ENCODE measurements around the gene EHD4. TPM values are rescaled to one million over a fixed set of nuclear protein-coding genes. Genes with fewer than 3 reads are reported as not detected.
A peak's percentile ranks its signal among the peaks of the same experiment; 100 is the strongest.

The EHD4 gene
- total RNA-seq, 4 donors from 2014 or later = 13.2 to 31.5 (median 22.0) TPM

GRCh38 chr15:41965441-41966413 is 6.6 kb downstream of the EHD4 start:
- Histone ChIP-seq H3K27ac (peak overlapping the region in 2 of 4 donors; percentile 39 to 67), H3K4me1 (peaks cover 0 to 63% (median 22%) of the 10 kb centered on the region in 4 donors)

GRCh38 chr15:41961595-41962202 is 10.7 kb downstream of the EHD4 start:
- Histone ChIP-seq H3K9me3 (no peaks in the 10 kb centered on the region), H3K4me1 (peaks cover 0 to 30% (median 1%) of the 10 kb centered on the region in 4 donors), H3K4me3 (no peak overlapping the region), H3K27me3 (no peaks in the 10 kb centered on the region), H3K36me3 (no peaks in the 10 kb centered on the region), H3K27ac (no peak overlapping the region)
- 71 to 85% methylated on average over 1 of the region's 1 CpG for WGBS, 2 donors
- DNase-seq (ENCODE audit: low spot score in 2 of 2) = no peak
- no peak for TF ChIP-seq POLR2A (IDR thresholded peaks at IDR 0.05)
- no peak for TF ChIP-seq EP300 (IDR thresholded peaks at IDR 0.05)
- TF ChIP-seq, protein P1, sequence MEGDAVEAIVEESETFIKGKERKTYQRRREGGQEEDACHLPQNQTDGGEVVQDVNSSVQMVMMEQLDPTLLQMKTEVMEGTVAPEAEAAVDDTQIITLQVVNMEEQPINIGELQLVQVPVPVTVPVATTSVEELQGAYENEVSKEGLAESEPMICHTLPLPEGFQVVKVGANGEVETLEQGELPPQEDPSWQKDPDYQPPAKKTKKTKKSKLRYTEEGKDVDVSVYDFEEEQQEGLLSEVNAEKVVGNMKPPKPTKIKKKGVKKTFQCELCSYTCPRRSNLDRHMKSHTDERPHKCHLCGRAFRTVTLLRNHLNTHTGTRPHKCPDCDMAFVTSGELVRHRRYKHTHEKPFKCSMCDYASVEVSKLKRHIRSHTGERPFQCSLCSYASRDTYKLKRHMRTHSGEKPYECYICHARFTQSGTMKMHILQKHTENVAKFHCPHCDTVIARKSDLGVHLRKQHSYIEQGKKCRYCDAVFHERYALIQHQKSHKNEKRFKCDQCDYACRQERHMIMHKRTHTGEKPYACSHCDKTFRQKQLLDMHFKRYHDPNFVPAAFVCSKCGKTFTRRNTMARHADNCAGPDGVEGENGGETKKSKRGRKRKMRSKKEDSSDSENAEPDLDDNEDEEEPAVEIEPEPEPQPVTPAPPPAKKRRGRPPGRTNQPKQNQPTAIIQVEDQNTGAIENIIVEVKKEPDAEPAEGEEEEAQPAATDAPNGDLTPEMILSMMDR (IDR thresholded peaks at IDR 0.05) = no peak

More at GRCh38 chr15:41965441-41966413, 6.6 kb downstream of the EHD4 start:
- TF ChIP-seq EP300 (IDR thresholded peaks at IDR 0.05) (no peak), POLR2A (IDR thresholded peaks at IDR 0.05) (no peak)
- TF ChIP-seq, protein P1 (IDR thresholded peaks at IDR 0.05) = no peak
- WGBS, 2 donors = 73 to 80% methylated on average over 15 of the region's 15 CpGs
- Histone ChIP-seq H3K4me3 (no peak overlapping the region), H3K36me3 (no peaks in the 10 kb centered on the region), H3K9me3 (no peaks in the 10 kb centered on the region), H3K27me3 (no peaks in the 10 kb centered on the region)
- no peak for DNase-seq (ENCODE audit: low spot score in 2 of 2)

DNA sequence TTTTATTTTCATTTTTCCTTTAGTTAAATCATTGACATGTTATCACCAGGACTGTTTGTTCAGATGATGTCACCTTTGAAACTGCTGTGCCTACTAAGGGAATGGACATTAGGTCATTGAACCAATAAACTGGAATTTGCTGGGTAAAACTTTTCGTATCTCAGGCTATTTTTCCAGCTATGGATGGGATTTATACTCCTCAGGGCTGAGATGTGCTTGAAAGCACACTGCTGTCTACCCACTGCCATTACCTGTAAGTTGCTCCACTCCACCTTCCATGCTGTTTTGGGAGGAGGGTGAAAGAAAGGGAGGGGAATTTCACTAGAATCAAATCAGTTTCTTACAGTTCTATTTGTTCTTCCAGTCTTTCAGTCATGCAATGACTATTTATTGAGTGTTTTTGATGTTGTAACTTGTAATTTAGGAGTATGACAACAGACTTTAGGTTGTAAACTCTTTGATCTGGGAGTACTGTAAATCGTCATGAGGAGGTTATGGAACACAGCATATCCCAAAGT is 11.3 kb downstream of the EHD4 start:
- peaks cover 0 to 26% (median 0%) of the 10 kb centered on the region in 4 donors for H3K4me1 ChIP-seq
- no peak for DNase-seq (ENCODE audit: low spot score in 2 of 2)
- no peak overlapping the region for H3K27ac ChIP-seq
- no peaks in the 10 kb centered on the region for H3K9me3 ChIP-seq
- no peak for TF ChIP-seq POLR2A (IDR thresholded peaks at IDR 0.05)
- TF ChIP-seq EP300 (IDR thresholded peaks at IDR 0.05) = no peak
- TF ChIP-seq, protein P1 (IDR thresholded peaks at IDR 0.05) = no peak
- no peaks in the 10 kb centered on the region for H3K27me3 ChIP-seq
- H3K36me3 ChIP-seq = no peaks in the 10 kb centered on the region
- 59 to 67% methylated on average over 2 of the region's 2 CpGs for WGBS, 2 donors
- no peak overlapping the region for H3K4me3 ChIP-seq

DNA sequence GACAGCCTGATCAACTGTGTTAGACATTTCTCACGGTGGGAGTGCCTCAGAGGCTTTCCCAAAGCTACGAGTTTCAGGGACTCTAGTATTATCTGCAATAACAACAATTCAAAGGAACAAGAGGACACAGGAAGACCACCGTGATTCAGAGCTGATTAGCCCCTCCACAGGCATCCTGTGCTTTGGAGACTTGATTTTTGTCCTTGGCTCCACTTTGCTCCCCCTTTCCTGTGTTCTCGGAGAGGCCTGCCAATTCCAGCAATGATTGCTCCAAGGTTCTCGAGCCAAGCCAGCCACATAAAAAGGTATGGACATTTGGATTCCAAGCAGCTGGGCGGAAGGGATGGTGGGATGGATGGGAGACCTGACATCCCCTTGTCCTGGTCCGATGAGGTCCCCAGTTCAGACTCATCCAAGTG is 14.3 kb downstream of the EHD4 start:
- H3K27ac ChIP-seq = peak overlapping the region in 1 of 4 donors; percentile 7
- no peak overlapping the region for H3K4me3 ChIP-seq
- H3K4me1 ChIP-seq = peaks cover 0 to 27% (median 0%) of the 10 kb centered on the region in 4 donors
- no peaks in the 10 kb centered on the region for H3K9me3 ChIP-seq
- TF ChIP-seq POLR2A (IDR thresholded peaks at IDR 0.05) = no peak
- TF ChIP-seq, protein P1 (IDR thresholded peaks at IDR 0.05) = no peak
- no peak for TF ChIP-seq EP300 (IDR thresholded peaks at IDR 0.05)
- WGBS, 2 donors = 75 to 77% methylated on average over 7 of the region's 7 CpGs
- H3K36me3 ChIP-seq = peaks cover 0 to 9% (median 0%) of the 10 kb centered on the region in 3 donors
- no peak for DNase-seq (ENCODE audit: low spot score in 2 of 2)
- H3K27me3 ChIP-seq = no peaks in the 10 kb centered on the region
